Activated gamma-delta T cell (primary cell): Measurements from ENCODE around the gene PROX2.

Experiments
- DNase-seq: peaks from one replicate; lab custom pipeline; 2025; lab: John Stamatoyannopoulos, UW

Gene PROX2

GRCh38 chr14:74909911-74910310 lies 34.0 kb upstream of the PROX2 start:
- DNase-seq = no peak

GRCh38 chr14:74909501-74909900 lies 33.6 kb upstream of the PROX2 start:
- DNase-seq = no peak

DNA sequence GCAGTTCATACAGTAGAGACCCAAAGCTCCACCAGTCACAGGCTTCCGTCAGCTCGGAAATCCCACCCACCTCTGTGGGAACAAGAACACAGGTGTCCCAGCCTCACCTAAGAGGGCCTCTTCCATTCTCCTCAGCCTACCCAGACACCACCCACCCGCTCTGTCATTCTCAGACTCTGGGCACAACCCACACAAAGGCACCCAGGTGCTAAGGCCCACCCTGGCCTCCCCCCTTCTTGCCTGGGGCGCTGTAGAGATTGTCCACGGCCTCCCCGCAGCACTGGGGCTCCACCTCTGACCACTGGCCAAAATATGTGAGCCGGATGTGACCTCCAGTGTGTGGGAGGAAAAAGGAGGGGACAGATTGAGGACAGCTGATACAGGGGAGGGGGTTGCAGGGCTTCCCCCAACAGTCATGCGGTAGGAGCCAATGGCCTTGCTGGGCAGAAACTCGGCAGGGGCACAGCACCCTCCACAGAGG lies 33.0 kb upstream of the PROX2 start:
- no peak for DNase-seq

DNA sequence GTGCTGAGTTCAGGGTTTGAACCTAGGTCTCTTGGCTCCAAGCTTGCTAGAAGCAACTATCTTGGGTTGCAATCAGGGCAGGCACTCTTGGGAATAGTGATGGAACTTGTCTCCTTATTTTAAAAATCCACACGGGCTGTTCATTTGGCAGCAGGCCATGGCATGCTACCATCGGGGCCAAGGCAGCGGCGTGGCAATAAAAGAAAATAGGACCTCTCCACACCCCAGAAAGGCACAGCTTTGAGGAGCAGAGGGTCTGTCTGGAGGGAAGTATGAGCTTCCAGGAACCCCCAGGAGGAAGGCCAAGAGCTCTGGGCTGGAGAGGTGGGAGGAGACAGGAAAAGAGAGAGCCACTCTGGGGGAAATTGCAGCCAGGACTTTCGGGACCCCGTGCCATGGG lies 31.8 kb upstream of the PROX2 start:
- DNase-seq = no peak

DNA sequence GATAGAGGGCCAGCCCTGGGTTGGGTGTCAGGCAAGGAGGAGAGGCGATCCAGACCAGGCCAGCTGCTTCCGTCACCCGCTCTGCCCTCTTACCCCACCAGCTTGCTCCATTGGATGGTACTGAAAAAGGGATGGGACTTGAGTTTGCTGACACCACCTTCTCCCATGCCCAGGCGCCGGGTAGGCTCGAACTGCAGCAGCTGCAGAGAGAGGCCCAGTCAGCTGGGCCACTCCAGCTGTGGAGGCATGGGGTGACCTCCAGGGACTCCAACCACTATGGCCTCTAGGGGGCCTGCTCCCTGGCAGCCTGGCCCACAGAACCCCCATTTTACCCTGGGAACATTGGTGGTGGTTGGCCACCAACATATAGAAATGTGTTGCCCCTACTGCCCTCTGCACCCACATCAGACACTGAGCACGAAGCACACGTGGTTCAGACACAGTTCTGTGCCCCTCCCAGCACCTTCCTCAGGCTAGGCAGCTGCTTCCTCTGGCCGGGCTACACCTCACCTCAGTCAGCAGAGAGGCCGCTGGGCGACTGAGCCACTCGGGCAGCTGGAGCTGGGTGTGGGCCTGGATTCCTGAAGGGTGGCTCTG lies 31.1 kb upstream of the PROX2 start:
- no peak for DNase-seq

DNA sequence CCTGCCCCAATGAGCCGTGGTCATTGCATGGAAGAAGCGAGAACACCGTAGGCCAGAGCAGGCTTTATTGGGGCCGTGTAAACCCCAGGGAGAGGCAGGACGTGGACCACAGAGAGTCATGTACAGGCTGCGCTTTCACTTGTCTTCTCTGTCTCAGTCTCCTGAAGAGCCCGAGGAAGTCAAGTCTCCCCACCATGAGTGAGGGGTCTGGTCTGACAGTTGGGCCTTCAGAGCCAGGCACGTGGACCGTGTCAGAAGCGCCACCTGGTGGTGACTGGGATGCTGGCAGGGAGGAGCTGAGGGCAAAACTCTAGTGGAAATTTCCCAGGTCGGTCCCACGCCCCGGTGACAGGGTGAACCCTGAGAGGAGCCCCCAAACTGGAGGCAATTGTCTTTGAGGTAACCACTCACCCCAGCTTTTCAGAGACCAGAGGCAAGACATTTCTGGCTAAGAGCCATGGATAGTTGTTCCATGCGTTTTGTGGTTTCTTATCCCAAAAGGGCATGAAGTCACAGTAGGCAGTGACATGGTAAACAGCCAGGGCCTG lies 29.7 kb upstream of the PROX2 start:
- DNase-seq = peak; percentile 32

DNA sequence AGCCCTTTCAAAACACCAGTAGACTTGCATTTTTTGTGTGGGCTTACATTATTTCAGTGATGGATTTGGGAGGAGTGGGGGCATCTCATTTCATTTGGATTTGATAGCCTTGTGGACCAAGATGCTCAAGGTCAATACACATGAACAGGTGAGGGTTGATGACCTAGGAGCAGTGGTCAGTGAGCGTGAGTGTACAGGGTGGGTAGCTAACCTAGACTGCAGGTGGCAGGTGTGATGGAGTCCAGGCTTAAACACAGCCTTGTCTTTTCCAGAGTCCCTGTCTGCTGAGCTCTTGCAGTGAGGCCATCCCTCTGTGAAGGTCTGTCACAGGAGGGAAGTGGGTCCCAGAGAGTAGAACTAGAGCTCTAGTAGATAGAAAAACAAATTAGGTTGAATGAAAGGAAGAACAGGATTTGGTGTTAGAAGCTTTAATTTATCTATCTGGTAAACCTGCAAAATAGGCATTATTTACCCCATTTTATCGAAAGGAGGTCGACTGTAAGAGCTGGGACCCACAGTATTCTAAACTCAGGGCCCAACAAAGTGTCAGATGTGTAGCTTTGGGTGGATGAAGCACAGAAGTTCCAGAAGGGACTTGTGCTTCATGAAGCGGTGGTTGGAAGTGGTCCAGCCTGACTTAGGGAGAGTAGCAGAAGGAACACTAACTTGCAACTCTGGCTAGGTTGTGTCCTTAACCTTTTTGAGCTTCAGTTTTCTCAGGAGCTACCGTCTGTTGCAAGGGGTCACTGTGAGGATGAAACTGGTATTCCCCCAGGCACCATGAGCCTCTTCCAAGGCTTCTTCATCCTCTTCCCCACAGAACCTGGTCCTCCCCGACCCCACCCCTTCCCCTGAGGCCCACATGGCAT lies 28.9 kb upstream of the PROX2 start:
- DNase-seq = no peak

GRCh38 chr14:74902941-74903705 lies 27.2 kb upstream of the PROX2 start:
- no peak for DNase-seq

GRCh38 chr14:74898694-74899093 lies 22.7 kb upstream of the PROX2 start:
- DNase-seq = no peak

DNA sequence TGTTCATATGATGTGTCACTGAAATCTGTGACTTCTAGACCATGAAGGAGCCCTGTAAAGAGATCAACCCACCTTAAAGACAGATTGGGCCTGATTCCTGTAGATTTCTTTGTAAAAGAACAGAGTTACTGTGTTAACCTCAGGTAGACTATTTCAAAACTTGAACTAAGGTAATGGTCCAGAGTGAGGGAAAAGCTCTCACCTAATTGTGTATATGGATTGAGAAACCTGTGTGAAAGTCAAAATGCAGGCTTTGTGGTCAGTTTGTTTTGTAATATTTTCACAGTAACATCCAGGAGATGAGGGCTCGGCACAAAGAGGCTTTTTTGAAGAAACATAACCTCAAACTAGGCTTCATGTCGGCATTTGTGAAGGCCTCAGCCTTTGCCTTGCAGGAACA lies 22.1 kb upstream of the PROX2 start:
- no peak for DNase-seq

- DNase-seq = no peak
These were observed 21.7 kb upstream of the PROX2 start for GRCh38 chr14:74897642-74898041.

DNA sequence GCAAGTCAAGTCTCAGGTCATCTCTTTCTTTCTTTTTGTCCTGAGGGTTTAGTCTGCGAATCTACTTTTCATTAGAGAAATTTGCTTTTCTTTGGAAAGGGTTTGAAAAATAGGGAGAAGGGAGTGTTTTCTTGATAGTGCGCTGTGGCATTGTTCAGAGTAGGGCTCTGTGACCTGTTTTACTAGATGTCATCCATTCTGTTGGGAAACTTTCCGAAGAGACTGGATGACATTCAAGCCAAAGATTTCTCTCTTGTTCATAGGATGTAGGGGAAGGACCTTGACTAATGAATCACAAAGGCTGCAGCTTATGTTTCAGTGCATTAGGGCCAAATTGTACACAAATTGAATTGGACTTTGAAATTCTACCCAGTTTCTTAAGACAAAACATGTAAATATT lies 20.5 kb upstream of the PROX2 start:
- no peak for DNase-seq

- DNase-seq = no peak
These were observed 17.7 kb upstream of the PROX2 start for GRCh38 chr14:74893614-74894091.

DNA sequence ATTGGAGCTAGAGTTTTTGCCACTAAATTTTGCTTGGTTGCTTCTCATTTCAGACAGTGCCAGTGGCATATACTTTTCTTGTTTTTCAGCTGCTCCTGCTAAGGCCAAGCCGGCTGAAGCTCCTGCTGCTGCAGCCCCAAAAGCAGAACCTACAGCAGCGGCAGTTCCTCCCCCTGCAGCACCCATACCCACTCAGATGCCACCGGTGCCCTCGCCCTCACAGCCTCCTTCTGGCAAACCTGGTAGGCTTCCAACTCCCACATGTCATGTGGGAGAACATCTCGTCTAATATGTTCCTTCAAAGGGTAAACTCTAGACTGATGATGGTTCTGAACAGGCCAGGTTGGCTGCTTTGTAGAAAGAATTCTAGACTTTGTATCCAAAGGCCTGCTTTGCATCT lies 16.8 kb upstream of the PROX2 start:
- no peak for DNase-seq

DNA sequence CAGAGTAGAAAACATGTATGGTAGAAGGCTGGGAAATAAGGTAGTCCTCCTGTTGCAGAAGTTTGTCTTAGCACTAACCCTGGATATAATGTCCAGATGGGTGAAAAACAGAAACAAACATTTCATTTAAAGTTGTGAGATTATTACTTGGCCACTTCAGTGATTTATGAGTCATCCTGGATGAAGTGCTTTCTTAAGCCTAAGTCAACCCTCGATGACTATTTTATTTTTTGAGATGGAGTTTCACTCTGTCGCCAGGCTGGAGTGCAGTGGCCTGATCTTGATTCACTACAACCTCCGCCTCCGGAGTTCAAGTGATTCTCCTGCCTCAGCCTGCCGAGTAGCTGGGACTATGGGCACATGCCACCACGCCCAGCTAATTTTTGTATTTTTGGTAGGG lies 15.9 kb upstream of the PROX2 start:
- no peak for DNase-seq

DNA sequence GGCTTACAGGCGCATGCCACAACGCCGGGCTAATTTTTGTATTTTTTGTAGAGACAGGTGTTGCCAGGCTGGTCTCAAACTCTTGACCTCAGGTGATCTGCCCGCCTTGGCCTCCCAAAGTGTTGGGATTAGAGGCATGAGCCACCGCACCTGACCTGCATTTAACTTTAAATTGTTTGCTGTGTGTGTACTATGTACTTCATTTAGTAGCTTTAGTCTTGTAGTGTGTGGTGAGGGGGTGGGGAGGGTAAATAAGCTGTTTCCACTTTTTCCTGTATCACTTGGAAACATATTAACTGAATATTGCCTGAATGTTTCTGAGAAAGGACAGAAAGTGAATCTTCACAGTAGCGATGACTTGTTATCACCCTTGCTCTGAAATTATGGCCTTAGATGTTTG lies 14.3 kb upstream of the PROX2 start:
- no peak for DNase-seq

- no peak for DNase-seq
These were observed 12.5 kb upstream of the PROX2 start for GRCh38 chr14:74888164-74889158.

- no peak for DNase-seq
These were observed 10.1 kb upstream of the PROX2 start for GRCh38 chr14:74886001-74886400.

GRCh38 chr14:74882103-74882920 lies 6.4 kb upstream of the PROX2 start:
- peak; percentile 43 for DNase-seq

DNA sequence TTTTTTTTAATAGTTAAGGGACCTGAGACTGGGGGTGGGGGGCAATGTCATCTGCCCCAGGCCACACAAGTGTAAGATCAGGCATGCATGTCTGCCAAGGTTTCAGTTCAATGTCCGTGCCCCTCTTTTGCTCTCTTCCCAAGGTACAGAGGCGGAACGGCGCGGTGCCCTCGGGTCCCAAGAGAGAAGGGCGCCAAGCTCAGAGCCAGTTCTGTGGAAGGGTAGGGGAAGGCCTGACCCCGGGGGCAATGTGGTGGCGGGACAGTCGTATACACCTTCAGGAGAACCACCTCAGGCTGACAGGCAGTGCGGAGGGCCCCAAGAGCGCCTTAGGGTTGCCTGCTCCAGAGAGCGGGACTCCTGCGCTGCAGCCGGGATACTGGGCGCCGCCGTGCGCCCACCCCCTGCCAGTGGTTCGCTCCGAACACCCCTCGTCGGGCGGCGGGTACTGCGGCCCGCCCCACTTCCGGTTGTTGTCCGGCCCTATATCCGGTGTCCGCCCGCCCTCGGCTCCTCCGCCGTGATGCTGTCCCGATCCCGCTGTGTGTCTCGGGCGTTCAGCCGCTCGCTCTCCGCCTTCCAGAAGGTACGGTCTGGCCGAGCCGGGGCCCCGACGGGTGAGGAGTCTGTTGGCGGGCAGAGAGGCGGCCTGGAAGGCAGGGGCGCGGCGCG lies 5.6 kb upstream of the PROX2 start, which contains the start of gene DLST:
Gene DLST (plus strand): TSS at position 486 of the 672 bp plus-strand sequence. CDS start 38 bp downstream, at position 524.
- peak; percentile 75 for DNase-seq
